Upper lobe of left lung (tissue), 6 donors: ENCODE data around the gene WDR76. TPM values are rescaled to one million over a fixed set of nuclear protein-coding genes. Genes with fewer than 3 reads are reported as not detected.
"Not testable (repeated sequence)": the region's sequence is repeated elsewhere in the genome, so short reads cannot be mapped to it uniquely, and the experiment has no call there.

Experiments used
- ATAC-seq, 2 donors: fragments of 200-7000 bp; cut with Tn5 transposase; one replicate each; pipeline ENCODE4 v1.9.1; 2022; ENCODE audit warnings: mild to moderate bottlenecking in 2 of 2, moderate library complexity in 2 of 2; ENCODE audit not compliant: low FRiP score in 2 of 2
- DNase-seq, 2 donors: peaks; one replicate each; pipeline ENCODE4 v3.0.0-alpha.2; 2019 to 2020
- H3K27ac ChIP-seq, 4 donors: fragments of 200-600 bp; sonication (generic); one replicate each; pipeline ENCODE4 v1.5.1; 2016 to 2019
- H3K27me3 ChIP-seq, 4 donors: fragments of 200-600 bp; sonication (generic); one replicate each; pipeline ENCODE4 v1.5.1; 2017 to 2019
- H3K36me3 ChIP-seq, 4 donors: fragments of 200-600 bp; sonication (generic); one replicate each; pipeline ENCODE4 v1.5.1; 2016 to 2019
- H3K4me1 ChIP-seq, 4 donors: fragments of 200-600 bp; sonication (generic); one replicate each; pipeline ENCODE4 v1.5.1; 2018 to 2019
- H3K4me3 ChIP-seq, 4 donors: fragments of 200-600 bp; sonication (generic); one replicate each; pipeline ENCODE4 v1.5.1; 2017 to 2019; ENCODE audit warnings: mild to moderate bottlenecking in 2 of 4, moderate library complexity in 1 of 4
- H3K9me3 ChIP-seq, 4 donors: fragments of 200-600 bp; sonication (generic); one replicate each; pipeline ENCODE4 v1.5.1; 2018 to 2019
- EP300 ChIP-seq, 4 donors: sonication (generic); formaldehyde crosslinking; IDR thresholded peaks; one replicate each; pipeline ENCODE4 v1.5.1; 2017; ENCODE audit warnings: antibody characterized with exemption in 4 of 4, control low read depth in 2 of 4
- POLR2A ChIP-seq, 4 donors: fragments of 450-650 bp; IDR thresholded peaks; one replicate each; pipeline ENCODE4 v1.5.1; 2016 to 2017; ENCODE audit warnings: antibody characterized with exemption in 4 of 4, mild to moderate bottlenecking in 2 of 4
- POLR2AphosphoS5 ChIP-seq, 2 donors: sonication (generic); formaldehyde crosslinking; IDR thresholded peaks; one replicate each; pipeline ENCODE4 v1.5.1; 2017; ENCODE audit warnings: antibody characterized with exemption in 2 of 2
- WGBS, 2 donors: methylation state at CpG; one replicate each; pipeline ENCODE4 v1.1.5; 2017 to 2018; 5-methylcytosine and 5-hydroxymethylcytosine counted together
- total RNA-seq, 6 donors: library from RNA; depleted of rRNA in 4 of 6; stranded (reverse); fragments of >200 nt in 4 of 6; gene quantifications; one replicate each; pipeline versions ENCODE4 v1.1.0 to v1.2.1, GENCODE V29; 2016 to 2021
- TF ChIP-seq, protein P1 (sequence below), 6 experiments: fragments of 450-650 bp in 4 of 6; fragments of 200-600 bp in 2 of 6; sonication (generic) in 2 of 6; IDR thresholded peaks; one replicate each; pipeline ENCODE4 v1.5.1; 2016 to 2019; ENCODE audit warnings: antibody characterized with exemption in 6 of 6
- donor health status: DM: no; HTN: no; CAD: no; lungs with moderate emphysema.
- donor health status: DM: no; HTN: yes; CAD: no; lungs with severe emphysema.

WDR76 gene
- total RNA-seq, 6 donors from 2014 or later: 0.89 to 10.1 (median 3.4) TPM

DNA sequence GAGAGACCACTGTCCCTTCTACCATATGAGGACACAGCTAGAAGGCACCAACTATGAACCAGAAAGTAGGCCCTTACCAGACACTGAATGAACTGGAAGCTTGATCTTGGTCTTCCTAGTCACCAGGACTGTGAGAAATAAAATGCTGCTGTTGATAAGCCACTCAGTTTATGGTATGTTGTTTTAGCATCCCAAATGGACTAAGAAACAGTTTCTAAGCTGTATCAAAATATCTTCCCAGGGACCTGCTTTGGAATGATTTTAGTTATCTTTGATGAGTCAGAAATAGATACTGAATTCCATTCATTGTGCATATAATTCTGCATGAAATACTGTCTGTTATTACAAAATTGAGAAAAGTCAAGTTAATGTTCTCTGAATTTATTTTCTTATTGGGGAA is 18.6 kb downstream of the WDR76 start:
- H3K27me3 ChIP-seq: no peaks in the 10 kb centered on the region
- ATAC-seq (no peak), DNase-seq (no peak)
- TF ChIP-seq POLR2AphosphoS5 (IDR thresholded peaks at IDR 0.05): no peak
- no peak for TF ChIP-seq POLR2A (IDR thresholded peaks at IDR 0.05)
- TF ChIP-seq, protein P1, sequence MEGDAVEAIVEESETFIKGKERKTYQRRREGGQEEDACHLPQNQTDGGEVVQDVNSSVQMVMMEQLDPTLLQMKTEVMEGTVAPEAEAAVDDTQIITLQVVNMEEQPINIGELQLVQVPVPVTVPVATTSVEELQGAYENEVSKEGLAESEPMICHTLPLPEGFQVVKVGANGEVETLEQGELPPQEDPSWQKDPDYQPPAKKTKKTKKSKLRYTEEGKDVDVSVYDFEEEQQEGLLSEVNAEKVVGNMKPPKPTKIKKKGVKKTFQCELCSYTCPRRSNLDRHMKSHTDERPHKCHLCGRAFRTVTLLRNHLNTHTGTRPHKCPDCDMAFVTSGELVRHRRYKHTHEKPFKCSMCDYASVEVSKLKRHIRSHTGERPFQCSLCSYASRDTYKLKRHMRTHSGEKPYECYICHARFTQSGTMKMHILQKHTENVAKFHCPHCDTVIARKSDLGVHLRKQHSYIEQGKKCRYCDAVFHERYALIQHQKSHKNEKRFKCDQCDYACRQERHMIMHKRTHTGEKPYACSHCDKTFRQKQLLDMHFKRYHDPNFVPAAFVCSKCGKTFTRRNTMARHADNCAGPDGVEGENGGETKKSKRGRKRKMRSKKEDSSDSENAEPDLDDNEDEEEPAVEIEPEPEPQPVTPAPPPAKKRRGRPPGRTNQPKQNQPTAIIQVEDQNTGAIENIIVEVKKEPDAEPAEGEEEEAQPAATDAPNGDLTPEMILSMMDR (IDR thresholded peaks at IDR 0.05): no peak
- no peak for TF ChIP-seq EP300 (IDR thresholded peaks at IDR 0.05)
- peaks cover 0 to 27% (median 6%) of the 10 kb centered on the region in 4 donors for H3K36me3 ChIP-seq
- no peak overlapping the region for H3K27ac ChIP-seq
- no peaks in the 10 kb centered on the region for H3K9me3 ChIP-seq
- no peaks in the 10 kb centered on the region for H3K4me1 ChIP-seq
- no peak overlapping the region for H3K4me3 ChIP-seq

DNA sequence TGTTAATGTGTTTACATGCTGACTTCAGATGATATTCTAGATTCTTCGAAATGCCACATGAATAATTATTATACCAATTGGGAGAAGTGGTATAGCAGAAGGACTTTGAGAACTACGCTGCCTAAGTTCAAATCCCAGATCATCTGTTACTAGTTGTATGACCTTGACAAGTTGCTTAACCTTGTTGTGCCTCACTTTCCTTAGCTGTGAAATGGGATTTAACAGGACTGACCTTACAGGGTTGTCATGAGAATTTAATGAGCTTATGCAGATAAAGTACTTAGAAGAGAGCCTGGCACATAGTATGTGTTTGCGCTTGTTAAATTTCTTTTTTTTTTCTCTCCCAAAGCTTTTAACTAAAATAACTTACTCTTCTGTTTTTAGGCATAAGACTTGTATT is 24.4 kb downstream of the WDR76 start:
- Histone ChIP-seq H3K27me3 (no peaks in the 10 kb centered on the region), H3K4me1 (no peaks in the 10 kb centered on the region), H3K9me3 (no peaks in the 10 kb centered on the region), H3K36me3 (peaks cover 0 to 40% (median 0%) of the 10 kb centered on the region in 4 donors), H3K27ac (no peak overlapping the region), H3K4me3 (no peak overlapping the region)
- ATAC-seq (no peak), DNase-seq (no peak)
- TF ChIP-seq EP300 (IDR thresholded peaks at IDR 0.05): no peak
- no peak for TF ChIP-seq POLR2A (IDR thresholded peaks at IDR 0.05)
- TF ChIP-seq POLR2AphosphoS5 (IDR thresholded peaks at IDR 0.05): no peak
- TF ChIP-seq, protein P1 (IDR thresholded peaks at IDR 0.05): no peak
- WGBS, 2 donors: 98 to 100% methylated on average over 3 of the region's 3 CpGs

DNA sequence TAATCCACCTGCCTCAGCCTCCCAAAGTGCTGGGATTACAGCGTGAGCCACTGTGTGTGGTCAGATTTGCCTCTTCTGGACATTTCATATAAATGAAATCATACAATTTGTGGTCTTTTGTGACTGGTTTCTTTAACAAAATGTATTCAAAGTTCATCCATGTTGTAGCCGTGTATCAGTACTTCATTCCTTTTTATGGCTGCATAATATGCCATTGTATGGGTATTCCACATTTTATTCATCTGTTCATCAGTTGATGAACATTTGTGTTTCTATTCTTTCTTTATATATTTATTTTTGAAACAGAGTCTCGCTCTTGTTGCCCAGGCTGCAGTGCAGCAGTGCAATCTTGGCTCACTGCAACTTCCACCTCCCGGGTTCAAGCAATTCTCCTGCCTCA is 25.8 kb downstream of the WDR76 start:
- no peak for ATAC-seq
- no peak for DNase-seq
- H3K27me3 ChIP-seq: no peaks in the 10 kb centered on the region
- no peak for TF ChIP-seq POLR2A (IDR thresholded peaks at IDR 0.05)
- no peaks in the 10 kb centered on the region for H3K9me3 ChIP-seq
- peaks cover 0 to 38% (median 0%) of the 10 kb centered on the region in 4 donors for H3K36me3 ChIP-seq
- no peak overlapping the region for H3K4me3 ChIP-seq
- H3K4me1 ChIP-seq: no peaks in the 10 kb centered on the region
- 94 to 98% methylated on average over 4 of the region's 4 CpGs for WGBS, 2 donors
- no peak overlapping the region for H3K27ac ChIP-seq

DNA sequence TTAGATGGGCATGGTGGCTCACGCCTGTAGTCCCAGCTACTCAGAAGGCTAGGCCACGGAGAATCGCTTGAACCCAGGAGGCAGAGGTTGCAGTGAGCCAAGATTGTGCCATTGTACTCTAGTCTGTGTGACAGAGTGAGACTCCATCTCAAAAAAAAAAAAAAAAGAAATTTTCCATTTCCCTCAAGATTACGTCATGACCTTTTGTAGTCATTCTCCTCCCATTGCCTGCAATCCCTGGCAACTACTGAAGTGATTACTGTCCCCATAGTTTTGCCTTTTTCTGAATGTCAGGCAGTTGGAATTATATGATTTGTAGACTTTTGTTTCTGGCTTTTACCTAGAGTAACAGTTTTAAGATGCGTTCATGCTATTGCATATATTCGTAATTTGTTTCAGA is 28.0 kb downstream of the WDR76 start:
- no peaks in the 10 kb centered on the region for H3K9me3 ChIP-seq
- no peak for ATAC-seq
- H3K36me3 ChIP-seq: peaks cover 0 to 53% (median 2%) of the 10 kb centered on the region in 4 donors
- TF ChIP-seq POLR2A (IDR thresholded peaks at IDR 0.05) (no peak), POLR2AphosphoS5 (IDR thresholded peaks at IDR 0.05) (no peak), EP300 (IDR thresholded peaks at IDR 0.05) (no peak)
- TF ChIP-seq, protein P1 (IDR thresholded peaks at IDR 0.05): no peak
- H3K27me3 ChIP-seq: no peaks in the 10 kb centered on the region
- DNase-seq: no peak
- 85 to 93% methylated on average over 6 of the region's 6 CpGs for WGBS, 2 donors
- H3K4me3 ChIP-seq: no peak overlapping the region
- no peak overlapping the region for H3K27ac ChIP-seq
- H3K4me1 ChIP-seq: no peaks in the 10 kb centered on the region

DNA sequence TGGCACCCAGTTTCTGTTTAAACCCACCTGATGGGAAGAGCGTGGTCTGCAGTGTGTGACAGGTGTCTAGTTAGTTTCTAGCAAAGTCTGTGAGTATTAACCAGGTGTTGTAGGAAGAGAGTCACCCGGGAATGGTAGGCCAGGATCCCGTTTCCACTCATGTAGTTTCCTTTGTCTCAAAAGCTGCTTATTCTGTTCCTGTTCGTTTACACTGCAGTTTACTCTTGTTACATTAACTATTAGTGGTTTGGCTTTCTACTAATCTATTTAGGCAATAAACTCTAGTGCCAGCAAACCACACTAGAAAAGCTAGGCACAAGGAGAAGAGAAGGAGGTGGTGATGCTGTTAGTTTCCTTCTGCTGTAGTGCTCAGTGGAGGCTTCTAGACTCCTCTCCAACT is 32.7 kb downstream of the WDR76 start:
- H3K27me3 ChIP-seq: no peaks in the 10 kb centered on the region
- no peaks in the 10 kb centered on the region for H3K9me3 ChIP-seq
- no peak overlapping the region for H3K27ac ChIP-seq
- no peak for ATAC-seq
- no peak for DNase-seq
- 69 to 73% methylated on average over 4 of the region's 4 CpGs for WGBS, 2 donors
- H3K4me1 ChIP-seq: no peaks in the 10 kb centered on the region
- peaks cover 0 to 29% (median 2%) of the 10 kb centered on the region in 4 donors for H3K36me3 ChIP-seq
- no peak overlapping the region for H3K4me3 ChIP-seq
- no peak for TF ChIP-seq POLR2AphosphoS5 (IDR thresholded peaks at IDR 0.05)
- no peak for TF ChIP-seq EP300 (IDR thresholded peaks at IDR 0.05)

DNA sequence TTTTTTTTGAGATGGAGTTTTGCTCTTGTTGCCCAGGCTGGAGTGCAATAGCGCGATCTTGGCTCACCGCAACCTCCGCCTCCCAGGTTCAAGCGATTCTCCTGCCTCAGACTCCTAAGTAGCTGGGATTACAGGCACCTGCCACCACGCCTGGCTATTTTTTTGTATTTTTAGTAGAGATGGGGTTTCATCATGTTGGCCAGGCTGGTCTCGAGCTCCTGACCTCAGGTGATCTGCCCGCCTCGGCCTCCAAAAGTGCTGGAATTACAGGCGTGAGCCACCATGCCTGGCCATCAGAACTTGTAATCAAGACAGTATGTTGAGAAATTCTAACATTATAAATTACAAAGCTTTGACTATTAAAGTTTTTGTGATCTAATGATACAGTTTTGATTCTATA is 39.8 kb downstream of the WDR76 start:
- not testable (repeated sequence) for H3K4me3 ChIP-seq, H3K27me3 ChIP-seq, ATAC-seq, H3K9me3 ChIP-seq, H3K27ac ChIP-seq, H3K4me1 ChIP-seq, DNase-seq
- 98 to 99% methylated on average over 10 of the region's 10 CpGs for WGBS, 2 donors
- H3K36me3 ChIP-seq: peaks cover 0 to 23% (median 0%) of the 10 kb centered on the region in 4 donors
